Measurements from ENCODE around the gene OR56A3.

Gene OR56A3

GRCh38 chr11:5994791-5995190 is 52.7 kb downstream of the OR56A3 start:
- DNase-seq: no peak
- Mint-ChIP-seq H3K4me3 (no peak overlapping the region), H3K27ac (no peak overlapping the region), H3K27me3 (peaks cover 0 to 5% of the 10 kb centered on the region in 2 donors), H3K9me3 (peaks cover 1 to 3% of the 10 kb centered on the region in 2 donors), H3K36me3 (no peaks in the 10 kb centered on the region), H3K4me1 (no peaks in the 10 kb centered on the region)
- ATAC-seq (replicated peaks): no peak

Data from stimulated activated naive B cell treated with anti-CD40 and anti-IgM and Interleukin-4, amounts not matched to agents 10 μg/mL and 1 μg/mL and 100 μg/mL, for 72 hours (primary cell).